Left colon (tissue), 2 donors: ENCODE measurements around the gene ELOVL5. TPM values are rescaled to one million over a fixed set of nuclear protein-coding genes. Genes with fewer than 3 reads are reported as not detected.
A peak's percentile ranks its signal among the peaks of the same experiment; 100 is the strongest.
"Not testable (repeated sequence)": the region's sequence is repeated elsewhere in the genome, so short reads cannot be mapped to it uniquely, and the experiment has no call there.

Source experiments
- ATAC-seq: fragments of 200-7000 bp; cut with Tn5 transposase; one replicate; pipeline ENCODE4 v1.9.1; 2020; ENCODE audit warnings: mild to moderate bottlenecking, moderate library complexity
- DNase-seq, 2 donors: peaks; one replicate each; pipeline ENCODE4 v3.0.0-alpha.2; 2020
- intact Hi-C, 2 donors: fragments of 100-400 bp; cut with DNase I in 1 of 2; cut with micrococcal nuclease in 1 of 2; formaldehyde crosslinking; loops; one replicate each; pipeline versions ENCODE4 v1.11.2 to v1.14.0; 2022; cut with DNase I, micrococcal nuclease
- total RNA-seq, 2 donors: library from RNA; stranded (reverse); fragmentation: NEBNext Ultra II Directional; extraction: Animal tissue kit (Norgen Biotek cat#: 25700); gene quantifications; one replicate each; pipeline ENCODE4 v1.2.1, GENCODE V29; 2021
- donor health status: DM: no; HTN: no; CAD: no.
- donor health status: DM: yes; HTN: yes; CAD: no.

Gene ELOVL5
- total RNA-seq, 2 donors from 2014 or later: 21.8 to 26.7 TPM

GRCh38 chr6:53361549-53362031 lies 12.8 kb upstream of the ELOVL5 start:
- no peak for DNase-seq
- ATAC-seq: no peak
- intact Hi-C loops: no loop called here

- ATAC-seq (no peak), DNase-seq (no peak)
- intact Hi-C loops: no loop called here
Measured at GRCh38 chr6:53360093-53360912, 11.6 kb upstream of the ELOVL5 start.

GRCh38 chr6:53359843-53360092 lies 11.0 kb upstream of the ELOVL5 start:
- no peak for ATAC-seq
- intact Hi-C loops: no loop called here
- DNase-seq: no peak

- ATAC-seq (peak; percentile 95), DNase-seq (peak; percentile 93 to 96)
- intact Hi-C loops: no loop called here
Measured at GRCh38 chr6:53359095-53359842, 10.5 kb upstream of the ELOVL5 start.

GRCh38 chr6:53358440-53359094 lies 9.8 kb upstream of the ELOVL5 start:
- ATAC-seq (peak; percentile 51), DNase-seq (no peak)
- intact Hi-C loops: no loop called here

- ATAC-seq: no peak
- no peak for DNase-seq
- intact Hi-C loops: no loop called here
Measured at GRCh38 chr6:53357576-53358360, 9.0 kb upstream of the ELOVL5 start.

- ATAC-seq (no peak), DNase-seq (no peak)
- intact Hi-C loops: no loop called here
Measured at GRCh38 chr6:53353624-53354023, 4.9 kb upstream of the ELOVL5 start.

GRCh38 chr6:53352360-53352759 lies 3.6 kb upstream of the ELOVL5 start:
- no peak for ATAC-seq
- intact Hi-C loops: no loop called here
- no peak for DNase-seq

GRCh38 chr6:53349209-53349693 lies 501 bp upstream of the ELOVL5 start:
- ATAC-seq (no peak), DNase-seq (no peak)
- intact Hi-C loops: no loop called here

- intact Hi-C loops: no loop called here
- ATAC-seq (peak; percentile 58), DNase-seq (peak; percentile 67 to 68)
Measured at GRCh38 chr6:53347921-53348370, 804 bp downstream of the ELOVL5 start.

GRCh38 chr6:53347250-53347920 lies 1.4 kb downstream of the ELOVL5 start:
- peak in 1 of 2 donors; percentile 20 for DNase-seq
- peak; percentile 22 for ATAC-seq
- intact Hi-C loops: no loop called here

- DNase-seq, ATAC-seq, intact Hi-C loops: not testable (repeated sequence)
Measured at GRCh38 chr6:53346049-53346448, 2.7 kb downstream of the ELOVL5 start.

- intact Hi-C loops: no loop called here
Measured at GRCh38 chr6:53344969-53345368, 3.8 kb downstream of the ELOVL5 start.

GRCh38 chr6:53343092-53343491 lies 5.7 kb downstream of the ELOVL5 start:
- intact Hi-C loops: no loop called here
- DNase-seq (no peak), ATAC-seq (no peak)

More at GRCh38 chr6:53344969-53345368, 3.8 kb downstream of the ELOVL5 start:
- no peak for ATAC-seq
- no peak for DNase-seq

GRCh38 chr6:53342217-53342616 lies 6.5 kb downstream of the ELOVL5 start:
- ATAC-seq (no peak), DNase-seq (no peak)
- intact Hi-C loops: no loop called here

GRCh38 chr6:53340536-53340935 lies 8.2 kb downstream of the ELOVL5 start:
- DNase-seq: no peak
- intact Hi-C loops: no loop called here
- no peak for ATAC-seq

- DNase-seq: no peak
- no peak for ATAC-seq
- intact Hi-C loops: no loop called here
Measured at GRCh38 chr6:53339424-53339823, 9.3 kb downstream of the ELOVL5 start.

GRCh38 chr6:53338304-53338703 lies 10.4 kb downstream of the ELOVL5 start:
- intact Hi-C loops: no loop called here
- DNase-seq: no peak
- ATAC-seq: peak; percentile 76
